Sciatic nerve (tissue), 2 donors: ENCODE measurements around the gene OR6C68. TPM values are rescaled to one million over a fixed set of nuclear protein-coding genes. Genes with fewer than 3 reads are reported as not detected.
"Not testable (repeated sequence)": the region's sequence is repeated elsewhere in the genome, so short reads cannot be mapped to it uniquely, and the experiment has no call there.

Experiments
- ATAC-seq: fragments of 200-7000 bp; cut with Tn5 transposase; one replicate; pipeline ENCODE4 v1.9.1; 2020; ENCODE audit warnings: mild to moderate bottlenecking, moderate library complexity
- DNase-seq: peaks from one replicate; pipeline ENCODE4 v3.0.0-alpha.2; 2020; ENCODE audit warnings: low spot score
- intact Hi-C: fragments of 100-400 bp; cut with DNase I; formaldehyde crosslinking; loops from one replicate; pipeline ENCODE4 v1.14.2; 2022
- total RNA-seq: library from RNA; stranded (reverse); fragmentation: NEBNext Ultra II Directional; extraction: Animal tissue kit (Norgen Biotek cat#: 25700); gene quantifications from one replicate; pipeline ENCODE4 v1.2.1, GENCODE V29; 2021
- donor health status: DM: no; HTN: no; CAD: no.
- donor health status: DM: no; HTN: no; CAD: no.

OR6C68 gene
- total RNA-seq, result not detected

- no peak for ATAC-seq
- no peak for DNase-seq
- intact Hi-C loops, result no loop called here
These were observed at the start of gene OR6C68 for GRCh38 chr12:55492078-55492477. Gene OR6C68 (plus strand): TSS chr12:55492378. CDS start chr12:55492378, 0 bp downstream.

GRCh38 chr12:55443776-55444175 is 48.4 kb upstream of the OR6C68 start, which contains the start of gene OR6C2:
Gene OR6C2 (plus strand): TSS chr12:55444076. CDS start chr12:55452214, 8,138 bp downstream.
- ATAC-seq, result no peak
- intact Hi-C loops, result no loop called here
- no peak for DNase-seq

- intact Hi-C loops, result no loop called here
- ATAC-seq, result no peak
- no peak for DNase-seq
These were observed 46.8 kb upstream of the OR6C68 start for GRCh38 chr12:55445357-55445756.

GRCh38 chr12:55446326-55446725 is 45.9 kb upstream of the OR6C68 start:
- no peak for DNase-seq
- ATAC-seq, result no peak
- intact Hi-C loops, result no loop called here

GRCh38 chr12:55448825-55449224 is 43.4 kb upstream of the OR6C68 start:
- ATAC-seq, result no peak
- intact Hi-C loops, result no loop called here

GRCh38 chr12:55464926-55465325 is 27.3 kb upstream of the OR6C68 start:
- ATAC-seq, DNase-seq, intact Hi-C loops: not testable (repeated sequence)

More at GRCh38 chr12:55448825-55449224, 43.4 kb upstream of the OR6C68 start:
- DNase-seq, result no peak

GRCh38 chr12:55467836-55468235 is 24.3 kb upstream of the OR6C68 start:
- DNase-seq, result no peak
- no peak for ATAC-seq
- intact Hi-C loops, result no loop called here

- DNase-seq (no peak), ATAC-seq (no peak)
- intact Hi-C loops, result no loop called here
These were observed 22.9 kb upstream of the OR6C68 start for GRCh38 chr12:55469291-55469690.

- ATAC-seq (no peak), DNase-seq (no peak)
- intact Hi-C loops, result no loop called here
These were observed 21.9 kb upstream of the OR6C68 start, which contains the start of gene OR6C70 for GRCh38 chr12:55470088-55470829. Gene OR6C70 (minus strand): TSS chr12:55470138. CDS start chr12:55470138, 0 bp downstream.

- DNase-seq, result no peak
- ATAC-seq, result no peak
- intact Hi-C loops, result no loop called here
These were observed 19.9 kb upstream of the OR6C68 start for GRCh38 chr12:55472264-55472663.

- ATAC-seq, DNase-seq, intact Hi-C loops: not testable (repeated sequence)
These were observed 13.0 kb upstream of the OR6C68 start for GRCh38 chr12:55479136-55479535.

- ATAC-seq, DNase-seq, intact Hi-C loops: not testable (repeated sequence)
These were observed 7.9 kb upstream of the OR6C68 start for GRCh38 chr12:55484284-55484683.

- no peak for ATAC-seq
- intact Hi-C loops, result no loop called here
- no peak for DNase-seq
These were observed 3.3 kb downstream of the OR6C68 start for GRCh38 chr12:55495490-55495889.

- intact Hi-C loops, result no loop called here
- DNase-seq (no peak), ATAC-seq (no peak)
These were observed 7.1 kb downstream of the OR6C68 start for GRCh38 chr12:55499231-55499630.

GRCh38 chr12:55499810-55500252 is 7.7 kb downstream of the OR6C68 start:
- no peak for ATAC-seq
- no peak for DNase-seq
- intact Hi-C loops, result no loop called here

- DNase-seq, result no peak
- ATAC-seq, result no peak
- intact Hi-C loops, result no loop called here
These were observed 9.4 kb downstream of the OR6C68 start for GRCh38 chr12:55501601-55502000.

- intact Hi-C loops, result no loop called here
- ATAC-seq, result no peak
- DNase-seq, result no peak
These were observed 23.5 kb downstream of the OR6C68 start for GRCh38 chr12:55515696-55516095.

GRCh38 chr12:55516391-55516790 is 24.2 kb downstream of the OR6C68 start:
- intact Hi-C loops, result no loop called here

More at GRCh38 chr12:55516391-55516790, 24.2 kb downstream of the OR6C68 start:
- ATAC-seq, result no peak
- DNase-seq, result no peak
